Measurements from ENCODE around the gene ELFN2. TPM values are rescaled to one million over a fixed set of nuclear protein-coding genes. Genes with fewer than 3 reads are reported as not detected.

Gene ELFN2
- total RNA-seq, 1 donor = under 0.01 TPM

DNA sequence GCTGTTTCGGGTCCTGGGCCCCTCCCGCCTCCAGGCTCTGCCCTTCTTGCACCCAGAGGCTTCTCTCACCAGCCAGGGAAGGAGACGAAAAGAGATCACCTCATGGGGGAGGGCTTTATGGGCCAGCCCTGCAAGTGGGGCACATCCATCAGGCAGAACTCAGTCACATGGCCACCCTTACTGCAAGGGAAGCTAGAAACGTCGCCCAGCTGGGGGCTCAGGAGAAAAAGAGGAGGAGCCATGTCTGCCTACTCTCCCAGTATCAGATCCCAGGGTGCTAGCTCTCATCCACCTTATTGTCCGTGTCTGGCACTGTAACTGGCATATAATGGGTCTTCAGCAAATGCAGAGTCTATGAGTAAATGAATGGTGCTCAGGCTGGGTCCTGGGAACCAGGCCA, 34.7 kb upstream of the ELFN2 start:
- DNase-seq (ENCODE audit: low read depth) = no peak
- H3K4me3 ChIP-seq (ENCODE audit: low read depth, low read length) = no peak overlapping the region
- TF ChIP-seq, protein P1, sequence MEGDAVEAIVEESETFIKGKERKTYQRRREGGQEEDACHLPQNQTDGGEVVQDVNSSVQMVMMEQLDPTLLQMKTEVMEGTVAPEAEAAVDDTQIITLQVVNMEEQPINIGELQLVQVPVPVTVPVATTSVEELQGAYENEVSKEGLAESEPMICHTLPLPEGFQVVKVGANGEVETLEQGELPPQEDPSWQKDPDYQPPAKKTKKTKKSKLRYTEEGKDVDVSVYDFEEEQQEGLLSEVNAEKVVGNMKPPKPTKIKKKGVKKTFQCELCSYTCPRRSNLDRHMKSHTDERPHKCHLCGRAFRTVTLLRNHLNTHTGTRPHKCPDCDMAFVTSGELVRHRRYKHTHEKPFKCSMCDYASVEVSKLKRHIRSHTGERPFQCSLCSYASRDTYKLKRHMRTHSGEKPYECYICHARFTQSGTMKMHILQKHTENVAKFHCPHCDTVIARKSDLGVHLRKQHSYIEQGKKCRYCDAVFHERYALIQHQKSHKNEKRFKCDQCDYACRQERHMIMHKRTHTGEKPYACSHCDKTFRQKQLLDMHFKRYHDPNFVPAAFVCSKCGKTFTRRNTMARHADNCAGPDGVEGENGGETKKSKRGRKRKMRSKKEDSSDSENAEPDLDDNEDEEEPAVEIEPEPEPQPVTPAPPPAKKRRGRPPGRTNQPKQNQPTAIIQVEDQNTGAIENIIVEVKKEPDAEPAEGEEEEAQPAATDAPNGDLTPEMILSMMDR (IDR thresholded peaks at IDR 0.05; ENCODE audit: insufficient read depth, low read depth, low read length) = no peak

DNA sequence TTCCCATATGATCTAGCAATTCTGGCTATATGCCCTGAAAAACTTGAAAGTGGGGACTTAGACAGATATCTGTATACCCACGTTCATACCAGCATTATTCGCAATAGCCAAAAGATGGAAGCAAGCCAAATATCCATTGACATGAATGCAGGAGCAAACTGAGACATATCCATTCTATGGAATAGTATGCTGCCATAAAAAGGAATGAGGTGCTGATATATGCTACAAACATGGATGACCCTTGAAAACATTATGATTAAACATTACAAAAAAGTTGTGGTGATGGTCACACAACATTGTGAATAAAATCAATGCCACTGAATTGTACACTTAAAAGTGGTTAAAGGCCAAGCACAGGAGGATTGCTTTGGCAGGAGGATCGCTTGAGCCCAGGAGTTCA, 33.4 kb upstream of the ELFN2 start:
- H3K4me3 ChIP-seq (ENCODE audit: low read depth, low read length) = no peak overlapping the region
- DNase-seq (ENCODE audit: low read depth) = no peak
- TF ChIP-seq, protein P1 (IDR thresholded peaks at IDR 0.05; ENCODE audit: insufficient read depth, low read depth, low read length) = no peak

DNA sequence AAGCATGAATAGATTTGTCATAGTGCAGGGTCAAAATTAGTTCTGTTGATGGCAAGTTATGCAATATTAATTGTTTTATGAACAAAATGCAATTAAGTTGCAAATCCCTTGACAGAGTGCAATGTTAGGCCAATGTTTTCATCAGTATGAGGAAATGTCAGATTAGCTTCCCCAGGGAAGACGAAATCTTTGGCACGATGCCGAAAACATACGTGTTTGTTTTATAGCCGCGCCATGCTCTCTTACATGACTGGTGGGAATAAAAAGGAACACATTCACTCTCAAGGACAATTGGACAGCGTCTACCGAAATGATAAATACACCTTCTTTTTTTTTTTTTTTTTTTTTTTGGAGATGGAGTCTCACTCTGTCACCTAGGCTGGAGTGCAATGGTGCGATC, 31.9 kb upstream of the ELFN2 start:
- TF ChIP-seq, protein P1 (IDR thresholded peaks at IDR 0.05; ENCODE audit: insufficient read depth, low read depth, low read length) = no peak
- DNase-seq (ENCODE audit: low read depth) = no peak
- no peak overlapping the region for H3K4me3 ChIP-seq (ENCODE audit: low read depth, low read length)

DNA sequence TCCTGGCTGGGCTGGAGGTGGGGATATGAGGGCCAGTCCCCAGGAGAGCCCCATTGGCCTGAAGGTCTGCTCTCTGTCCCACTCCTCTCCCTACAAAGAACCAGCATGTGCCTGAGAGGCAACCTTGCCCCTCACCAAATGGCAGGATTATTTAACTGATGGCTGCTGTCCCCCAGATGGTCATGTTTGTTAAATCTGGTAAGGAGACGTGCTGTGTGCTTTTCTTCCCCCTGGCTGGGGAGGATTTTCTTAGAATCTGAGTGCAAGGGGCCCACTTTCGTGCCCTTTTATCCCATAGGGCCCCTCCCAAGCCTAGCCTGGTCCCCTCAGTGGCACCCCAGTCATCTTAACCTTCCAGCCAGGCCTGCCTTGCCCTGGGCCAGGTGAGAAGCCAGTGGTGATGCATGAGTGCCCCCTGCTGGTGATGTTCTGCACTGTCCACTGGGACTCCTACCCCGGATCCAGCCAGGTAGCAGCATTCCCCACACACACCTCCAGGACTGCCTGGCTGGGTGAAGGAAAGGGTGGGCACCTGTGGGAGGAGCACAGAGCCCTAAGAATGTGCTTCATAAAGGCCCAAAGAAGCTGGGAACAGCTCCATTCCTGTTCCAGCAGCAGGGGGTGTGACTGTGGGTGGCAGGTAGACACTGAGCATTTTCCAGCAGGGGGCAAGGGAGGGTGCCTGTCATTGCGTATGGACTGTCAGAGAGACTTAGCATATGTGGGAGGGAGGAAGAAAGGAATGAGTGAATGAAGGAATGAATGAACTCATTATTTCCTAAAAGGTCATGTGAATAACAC, 30.0 kb upstream of the ELFN2 start:
- TF ChIP-seq, protein P1 (IDR thresholded peaks at IDR 0.05; ENCODE audit: insufficient read depth, low read depth, low read length) = peak; percentile 98
- H3K4me3 ChIP-seq (ENCODE audit: low read depth, low read length) = no peak overlapping the region
- DNase-seq (ENCODE audit: low read depth) = peak; percentile 53

DNA sequence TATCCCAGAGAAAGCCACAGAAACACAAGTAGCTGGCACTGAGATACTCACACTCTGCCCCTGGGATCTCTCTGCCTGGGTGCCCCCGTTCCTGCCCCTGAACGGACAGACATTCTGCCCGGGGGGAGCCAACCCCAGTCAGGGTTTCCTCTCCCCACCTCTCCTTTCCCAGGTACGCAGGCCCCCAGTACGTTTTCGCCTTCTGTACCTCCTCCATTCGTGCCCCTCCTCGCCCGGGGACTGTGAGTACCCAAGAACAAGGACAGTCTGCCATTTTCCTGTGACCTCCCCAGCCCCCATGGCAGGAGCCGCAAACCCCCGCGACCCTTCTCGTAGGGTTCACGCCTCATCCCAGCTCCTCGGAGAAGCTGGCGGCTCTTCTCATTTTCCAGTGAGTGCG, 29.1 kb upstream of the ELFN2 start:
- no peak overlapping the region for H3K4me3 ChIP-seq (ENCODE audit: low read depth, low read length)
- TF ChIP-seq, protein P1 (IDR thresholded peaks at IDR 0.05; ENCODE audit: insufficient read depth, low read depth, low read length) = no peak
- no peak for DNase-seq (ENCODE audit: low read depth)

DNA sequence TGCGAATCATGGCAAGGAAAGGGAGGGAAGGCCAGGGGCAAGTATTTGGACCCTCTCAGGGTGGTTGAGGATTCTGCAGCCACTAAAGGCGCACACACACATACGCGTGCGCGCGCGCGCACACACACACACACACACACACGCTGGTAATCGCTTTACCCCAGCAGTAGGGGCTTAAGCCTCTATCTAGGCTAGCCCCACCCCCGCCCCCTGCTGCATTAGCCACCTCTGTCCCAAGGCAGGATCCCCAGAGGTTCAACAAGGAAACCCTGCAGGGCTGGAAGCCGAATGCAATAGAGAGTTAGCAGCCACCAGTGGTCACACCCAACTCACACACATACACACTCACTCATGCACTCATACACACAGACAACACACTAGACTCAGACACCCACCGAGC, 28.6 kb upstream of the ELFN2 start:
- DNase-seq (ENCODE audit: low read depth) = no peak
- H3K4me3 ChIP-seq (ENCODE audit: low read depth, low read length) = no peak overlapping the region
- TF ChIP-seq, protein P1 (IDR thresholded peaks at IDR 0.05; ENCODE audit: insufficient read depth, low read depth, low read length) = no peak

Measured in fibroblast of villous mesenchyme (primary cell).